H4 (cell line): ENCODE results near the gene FTL. TPM values are rescaled to one million over a fixed set of nuclear protein-coding genes. Genes with fewer than 3 reads are reported as not detected.

Source experiments
- total RNA-seq: library from RNA; depleted of rRNA; stranded (reverse); fragments of >200 nt; shearing (Covaris generic); gene quantifications from 2 replicates; pipeline ENCODE4 v1.2.3, GENCODE V29; 2014; rRNA removed

The FTL gene
- total RNA-seq, 1 experiment from 2014 or later, result 25,960 TPM

Other genes starting within 250 kb of the FTL start
- 0.31 and 0.51 TPM in 2 replicates for gene MAMSTR, start 245.6 kb upstream of the FTL start, total RNA-seq
- 0.14 TPM in 1 of 2 replicates, not detected in the other for gene RASIP1, start 224.7 kb upstream of the FTL start, total RNA-seq
- not detected in 2 replicates for gene IZUMO1, start 218.4 kb upstream of the FTL start, total RNA-seq
- gene FUT1, start 212.7 kb upstream of the FTL start, total RNA-seq, result 0.25 TPM in 1 of 2 replicates, not detected in the other
- not detected in 2 replicates for gene FGF21, start 209.8 kb upstream of the FTL start, total RNA-seq
- gene BCAT2, start 154.3 kb upstream of the FTL start, total RNA-seq, result 45.4 and 47.3 TPM in 2 replicates
- gene HSD17B14, start 128.8 kb upstream of the FTL start, total RNA-seq, result not detected in 2 replicates
- 2.9 and 5.4 TPM in 2 replicates for gene PLEKHA4, start 96.7 kb upstream of the FTL start, total RNA-seq
- gene PPP1R15A, start 92.9 kb upstream of the FTL start, total RNA-seq, result 15.8 and 16.1 TPM in 2 replicates
- not detected in 2 replicates for gene TULP2, start 66.6 kb upstream of the FTL start, total RNA-seq
- gene NUCB1, start 65.0 kb upstream of the FTL start, total RNA-seq, result 199 and 224 TPM in 2 replicates
- 0.27 TPM in 1 of 2 replicates, not detected in the other for gene DHDH, start 31.6 kb upstream of the FTL start, total RNA-seq
- 132 and 135 TPM in 2 replicates for gene BAX, start 10.4 kb upstream of the FTL start, total RNA-seq
- gene GYS1, start 28.0 kb downstream of the FTL start, total RNA-seq, result 31.7 and 31.9 TPM in 2 replicates
- gene RUVBL2, start 28.6 kb downstream of the FTL start, total RNA-seq, result 353 and 374 TPM in 2 replicates
- not detected in 2 replicates for gene LHB, start 51.8 kb downstream of the FTL start, total RNA-seq
- not detected in 2 replicates for gene CGB3, start 59.0 kb downstream of the FTL start, total RNA-seq
- not detected in 2 replicates for gene CGB2, start 66.6 kb downstream of the FTL start, total RNA-seq
- gene CGB1, start 71.6 kb downstream of the FTL start, total RNA-seq, result 0.77 and 11.4 TPM in 2 replicates
- 0.33 and 3.3 TPM in 2 replicates for gene CGB5, start 78.5 kb downstream of the FTL start, total RNA-seq
- gene CGB8, start 83.8 kb downstream of the FTL start, total RNA-seq, result 1.5 TPM in 1 of 2 replicates, not detected in the other
- not detected in 2 replicates for gene CGB7, start 92.4 kb downstream of the FTL start, total RNA-seq
- gene NTF4, start 99.5 kb downstream of the FTL start, total RNA-seq, result not detected in 2 replicates
- not detected in 2 replicates for gene KCNA7, start 107.4 kb downstream of the FTL start, total RNA-seq
- 138 and 189 TPM in 2 replicates for gene SNRNP70, start 120.1 kb downstream of the FTL start, total RNA-seq
- gene LIN7B, start 149.1 kb downstream of the FTL start, total RNA-seq, result 4.1 and 15.2 TPM in 2 replicates
- 0.80 and 7.3 TPM in 2 replicates for gene C19orf73, start 153.8 kb downstream of the FTL start, total RNA-seq
- 5.4 and 6.9 TPM in 2 replicates for gene PPFIA3, start 154.2 kb downstream of the FTL start, total RNA-seq
- 0.06 TPM in 1 of 2 replicates, not detected in the other for gene HRC, start 190.1 kb downstream of the FTL start, total RNA-seq
- gene TRPM4, start 192.5 kb downstream of the FTL start, total RNA-seq, result 3.9 and 5.0 TPM in 2 replicates